Measurements from ENCODE around the gene SHROOM3. TPM values are rescaled to one million over a fixed set of nuclear protein-coding genes. Genes with fewer than 3 reads are reported as not detected.

SHROOM3 gene
- total and polyA plus RNA-seq, 2 experiments from 2014 or later, result 11.3 to 73.5 TPM

DNA sequence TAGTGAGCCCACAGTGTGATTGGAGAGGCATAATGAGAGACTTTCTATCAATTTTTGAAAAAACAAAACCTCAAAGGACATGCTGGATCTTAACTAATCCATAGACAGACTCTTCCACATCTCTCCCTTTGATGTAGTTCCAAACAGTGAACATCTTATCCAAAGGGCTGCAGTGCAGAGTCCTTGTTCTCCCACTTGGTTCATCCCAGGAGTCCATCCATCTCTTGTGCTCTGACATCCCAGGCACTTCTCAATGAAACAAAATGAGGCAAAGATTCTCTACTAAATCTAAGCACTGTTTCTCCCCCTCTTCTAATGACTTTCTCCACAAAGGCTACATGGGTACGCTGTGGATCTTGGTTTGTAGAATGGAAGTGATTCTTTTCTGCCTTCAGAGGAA lies 8.3 kb downstream of the SHROOM3 start (continued):
- TF ChIP-seq EZH2 (IDR thresholded peaks at IDR 0.05; ENCODE audit: low read depth, unreplicated experiment) (no peak), JUNB (IDR thresholded peaks at IDR 0.05; ENCODE audit: unreplicated experiment) (no peak)
- TF ChIP-seq, protein P1, sequence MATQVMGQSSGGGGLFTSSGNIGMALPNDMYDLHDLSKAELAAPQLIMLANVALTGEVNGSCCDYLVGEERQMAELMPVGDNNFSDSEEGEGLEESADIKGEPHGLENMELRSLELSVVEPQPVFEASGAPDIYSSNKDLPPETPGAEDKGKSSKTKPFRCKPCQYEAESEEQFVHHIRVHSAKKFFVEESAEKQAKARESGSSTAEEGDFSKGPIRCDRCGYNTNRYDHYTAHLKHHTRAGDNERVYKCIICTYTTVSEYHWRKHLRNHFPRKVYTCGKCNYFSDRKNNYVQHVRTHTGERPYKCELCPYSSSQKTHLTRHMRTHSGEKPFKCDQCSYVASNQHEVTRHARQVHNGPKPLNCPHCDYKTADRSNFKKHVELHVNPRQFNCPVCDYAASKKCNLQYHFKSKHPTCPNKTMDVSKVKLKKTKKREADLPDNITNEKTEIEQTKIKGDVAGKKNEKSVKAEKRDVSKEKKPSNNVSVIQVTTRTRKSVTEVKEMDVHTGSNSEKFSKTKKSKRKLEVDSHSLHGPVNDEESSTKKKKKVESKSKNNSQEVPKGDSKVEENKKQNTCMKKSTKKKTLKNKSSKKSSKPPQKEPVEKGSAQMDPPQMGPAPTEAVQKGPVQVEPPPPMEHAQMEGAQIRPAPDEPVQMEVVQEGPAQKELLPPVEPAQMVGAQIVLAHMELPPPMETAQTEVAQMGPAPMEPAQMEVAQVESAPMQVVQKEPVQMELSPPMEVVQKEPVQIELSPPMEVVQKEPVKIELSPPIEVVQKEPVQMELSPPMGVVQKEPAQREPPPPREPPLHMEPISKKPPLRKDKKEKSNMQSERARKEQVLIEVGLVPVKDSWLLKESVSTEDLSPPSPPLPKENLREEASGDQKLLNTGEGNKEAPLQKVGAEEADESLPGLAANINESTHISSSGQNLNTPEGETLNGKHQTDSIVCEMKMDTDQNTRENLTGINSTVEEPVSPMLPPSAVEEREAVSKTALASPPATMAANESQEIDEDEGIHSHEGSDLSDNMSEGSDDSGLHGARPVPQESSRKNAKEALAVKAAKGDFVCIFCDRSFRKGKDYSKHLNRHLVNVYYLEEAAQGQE (IDR thresholded peaks at IDR 0.05; ENCODE audit: unreplicated experiment), result no peak
- TF ChIP-seq, protein P2, sequence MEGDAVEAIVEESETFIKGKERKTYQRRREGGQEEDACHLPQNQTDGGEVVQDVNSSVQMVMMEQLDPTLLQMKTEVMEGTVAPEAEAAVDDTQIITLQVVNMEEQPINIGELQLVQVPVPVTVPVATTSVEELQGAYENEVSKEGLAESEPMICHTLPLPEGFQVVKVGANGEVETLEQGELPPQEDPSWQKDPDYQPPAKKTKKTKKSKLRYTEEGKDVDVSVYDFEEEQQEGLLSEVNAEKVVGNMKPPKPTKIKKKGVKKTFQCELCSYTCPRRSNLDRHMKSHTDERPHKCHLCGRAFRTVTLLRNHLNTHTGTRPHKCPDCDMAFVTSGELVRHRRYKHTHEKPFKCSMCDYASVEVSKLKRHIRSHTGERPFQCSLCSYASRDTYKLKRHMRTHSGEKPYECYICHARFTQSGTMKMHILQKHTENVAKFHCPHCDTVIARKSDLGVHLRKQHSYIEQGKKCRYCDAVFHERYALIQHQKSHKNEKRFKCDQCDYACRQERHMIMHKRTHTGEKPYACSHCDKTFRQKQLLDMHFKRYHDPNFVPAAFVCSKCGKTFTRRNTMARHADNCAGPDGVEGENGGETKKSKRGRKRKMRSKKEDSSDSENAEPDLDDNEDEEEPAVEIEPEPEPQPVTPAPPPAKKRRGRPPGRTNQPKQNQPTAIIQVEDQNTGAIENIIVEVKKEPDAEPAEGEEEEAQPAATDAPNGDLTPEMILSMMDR (conservative IDR thresholded peaks at IDR 0.05; ENCODE audit: low read depth in 2 of 2), result no peak

DNA sequence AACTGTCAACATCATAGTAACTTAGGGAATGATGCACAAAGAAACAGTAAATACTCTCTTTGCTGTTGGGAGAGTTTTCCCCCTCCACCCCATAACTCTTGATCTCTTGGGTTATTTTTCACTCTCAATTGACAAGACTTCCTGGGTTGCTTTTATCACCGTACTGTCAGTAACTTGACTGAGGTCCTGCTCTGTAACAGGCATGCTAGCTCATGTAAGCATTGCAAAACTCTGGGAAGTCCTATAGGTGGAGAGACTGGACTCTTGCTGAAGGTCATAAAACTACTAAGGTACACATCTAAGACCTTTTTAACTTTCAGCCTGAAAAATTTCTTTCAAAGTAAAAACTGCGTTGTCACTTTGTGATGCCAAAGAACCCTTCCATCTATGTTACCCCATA lies 10.9 kb downstream of the SHROOM3 start:
- H3K4me1 Mint-ChIP-seq, result peaks cover 35% of the 10 kb centered on the region
- no peak overlapping the region for H3K4me3 Mint-ChIP-seq
- no peak overlapping the region for H3K27ac ChIP-seq (ENCODE audit: low read depth)
- no peaks in the 10 kb centered on the region for H3K79me2 ChIP-seq (replicated peaks; ENCODE audit: insufficient read depth)
- H3K9me2 ChIP-seq (ENCODE audit: insufficient read depth), result no peaks in the 10 kb centered on the region
- no peak overlapping the region for H3K4me3 ChIP-seq
- no peak overlapping the region for H3K4me2 ChIP-seq
- DNase-seq (ENCODE audit: low spot score), result no peak
- peaks cover 14% of the 10 kb centered on the region for H3K4me1 ChIP-seq (ENCODE audit: insufficient read depth)
- H3K36me3 ChIP-seq (ENCODE audit: insufficient read depth), result no peaks in the 10 kb centered on the region
- H3F3A ChIP-seq (replicated peaks; ENCODE audit: low read depth), result no peaks in the 10 kb centered on the region
- H3K27ac Mint-ChIP-seq, result no peak overlapping the region
- H3K36me3 Mint-ChIP-seq (ENCODE audit: low read depth), result no peaks in the 10 kb centered on the region
- no peaks in the 10 kb centered on the region for H3K9me3 Mint-ChIP-seq
- ATAC-seq, result no peak
- peaks cover 5% of the 10 kb centered on the region for H3K27me3 Mint-ChIP-seq (ENCODE audit: insufficient read depth, low read depth, poor library complexity)
- no peaks in the 10 kb centered on the region for H4K20me1 ChIP-seq (replicated peaks; ENCODE audit: insufficient read depth)
- no peaks in the 10 kb centered on the region for H3K27me3 ChIP-seq (ENCODE audit: insufficient read depth)
- no peak overlapping the region for H2AFZ ChIP-seq
- no peak for TF ChIP-seq POLR2AphosphoS5 (IDR thresholded peaks at IDR 0.05; ENCODE audit: low read depth)
- TF ChIP-seq, protein P3, sequence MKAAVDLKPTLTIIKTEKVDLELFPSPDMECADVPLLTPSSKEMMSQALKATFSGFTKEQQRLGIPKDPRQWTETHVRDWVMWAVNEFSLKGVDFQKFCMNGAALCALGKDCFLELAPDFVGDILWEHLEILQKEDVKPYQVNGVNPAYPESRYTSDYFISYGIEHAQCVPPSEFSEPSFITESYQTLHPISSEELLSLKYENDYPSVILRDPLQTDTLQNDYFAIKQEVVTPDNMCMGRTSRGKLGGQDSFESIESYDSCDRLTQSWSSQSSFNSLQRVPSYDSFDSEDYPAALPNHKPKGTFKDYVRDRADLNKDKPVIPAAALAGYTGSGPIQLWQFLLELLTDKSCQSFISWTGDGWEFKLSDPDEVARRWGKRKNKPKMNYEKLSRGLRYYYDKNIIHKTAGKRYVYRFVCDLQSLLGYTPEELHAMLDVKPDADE (IDR thresholded peaks at IDR 0.05), result no peak
- no peak for TF ChIP-seq EZH2 (IDR thresholded peaks at IDR 0.05; ENCODE audit: low read depth, unreplicated experiment)
- no peak for TF ChIP-seq STAT1 (IDR thresholded peaks at IDR 0.05; ENCODE audit: unreplicated experiment)
- no peak for TF ChIP-seq EZH2phosphoT487 (IDR thresholded peaks at IDR 0.05; ENCODE audit: unreplicated experiment)
- no peak for TF ChIP-seq NANOG (IDR thresholded peaks at IDR 0.05; ENCODE audit: borderline replicate concordance)
- no peak for TF ChIP-seq JUNB (IDR thresholded peaks at IDR 0.05; ENCODE audit: unreplicated experiment)
- TF ChIP-seq, protein P1 (IDR thresholded peaks at IDR 0.05; ENCODE audit: unreplicated experiment), result no peak
- no peak for TF ChIP-seq CREB1 (CRISPR knock-in tag; IDR thresholded peaks at IDR 0.05; ENCODE audit: low read depth)
- no peak for TF ChIP-seq ZNF114 (CRISPR knock-in tag; IDR thresholded peaks at IDR 0.05)

Measured in GM23338 (cell line).